Measurements from ENCODE around the gene ZNF107. TPM values are rescaled to one million over a fixed set of nuclear protein-coding genes. Genes with fewer than 3 reads are reported as not detected.

ZNF107 gene
- total and polyA plus RNA-seq, 4 donors: 0.60 to 4.9 (median 1.4) TPM

DNA sequence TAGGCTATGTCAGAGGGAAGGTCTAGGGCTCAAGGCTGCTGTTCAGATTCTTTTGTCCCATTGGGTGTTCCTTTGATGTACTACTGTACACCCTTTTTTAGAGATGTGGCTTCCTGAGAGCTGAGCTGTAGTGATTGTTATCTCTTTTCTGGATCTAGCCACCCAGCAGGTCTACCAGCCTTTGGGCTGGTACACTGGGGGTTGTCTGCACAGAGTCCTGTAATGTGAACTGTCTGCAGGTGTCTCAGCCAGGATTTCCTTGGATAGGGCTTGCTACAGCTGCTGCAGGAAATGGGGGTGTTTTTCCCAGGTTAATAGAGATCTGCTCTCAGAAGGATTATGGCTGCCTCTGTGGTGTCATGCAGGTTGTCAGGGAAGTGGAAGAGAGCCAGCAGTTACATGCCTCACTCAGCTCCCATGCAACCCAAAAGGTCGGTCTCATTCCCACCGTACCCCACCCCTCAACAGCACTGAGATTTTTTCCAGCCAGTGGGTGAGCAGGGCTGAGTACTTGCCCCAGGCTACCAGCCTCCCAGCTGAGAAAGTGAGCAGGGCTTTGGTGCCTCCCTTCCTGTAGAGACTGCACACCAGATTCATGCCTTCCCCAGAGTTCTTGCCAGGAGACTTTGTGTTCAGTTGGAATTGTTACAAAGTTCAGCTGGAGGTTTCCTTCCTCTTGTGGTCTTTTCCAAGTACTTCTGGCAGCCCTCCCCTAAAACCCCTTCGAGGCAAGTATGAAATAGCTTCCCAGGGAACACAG is 63.3 kb downstream of the ZNF107 start:
- 81% methylated on average over 3 of the region's 3 CpGs for WGBS
- H3K4me1 ChIP-seq (ENCODE audit: control insufficient read depth in 4 of 4, insufficient read depth in 4 of 4, low read length in 3 of 4): no peaks in the 10 kb centered on the region
- no peaks in the 10 kb centered on the region for H3K27me3 ChIP-seq (ENCODE audit: control insufficient read depth in 4 of 4, insufficient read depth in 4 of 4, low read length in 3 of 4)
- peaks cover 0 to 8% (median 6%) of the 10 kb centered on the region in 4 donors for H3K9me3 ChIP-seq (ENCODE audit: control insufficient read depth in 4 of 4, low read length in 3 of 4)
- no peak for TF ChIP-seq CTCF (IDR thresholded peaks at IDR 0.05; ENCODE audit: low read depth, low read length, missing input control)
- TF ChIP-seq SP1 (IDR thresholded peaks at IDR 0.05): no peak
- no peak for TF ChIP-seq HNF4A (conservative IDR thresholded peaks at IDR 0.05)
- TF ChIP-seq TAF1 (conservative IDR thresholded peaks at IDR 0.05): no peak
- TF ChIP-seq HNF4G (IDR thresholded peaks at IDR 0.05): no peak
- TF ChIP-seq EGR1 (IDR thresholded peaks at IDR 0.05; ENCODE audit: low read depth in 2 of 2): no peak
- no peak for TF ChIP-seq RXRA (IDR thresholded peaks at IDR 0.05)
- no peak for TF ChIP-seq FOXA1 (IDR thresholded peaks at IDR 0.05)
- TF ChIP-seq, protein P1, sequence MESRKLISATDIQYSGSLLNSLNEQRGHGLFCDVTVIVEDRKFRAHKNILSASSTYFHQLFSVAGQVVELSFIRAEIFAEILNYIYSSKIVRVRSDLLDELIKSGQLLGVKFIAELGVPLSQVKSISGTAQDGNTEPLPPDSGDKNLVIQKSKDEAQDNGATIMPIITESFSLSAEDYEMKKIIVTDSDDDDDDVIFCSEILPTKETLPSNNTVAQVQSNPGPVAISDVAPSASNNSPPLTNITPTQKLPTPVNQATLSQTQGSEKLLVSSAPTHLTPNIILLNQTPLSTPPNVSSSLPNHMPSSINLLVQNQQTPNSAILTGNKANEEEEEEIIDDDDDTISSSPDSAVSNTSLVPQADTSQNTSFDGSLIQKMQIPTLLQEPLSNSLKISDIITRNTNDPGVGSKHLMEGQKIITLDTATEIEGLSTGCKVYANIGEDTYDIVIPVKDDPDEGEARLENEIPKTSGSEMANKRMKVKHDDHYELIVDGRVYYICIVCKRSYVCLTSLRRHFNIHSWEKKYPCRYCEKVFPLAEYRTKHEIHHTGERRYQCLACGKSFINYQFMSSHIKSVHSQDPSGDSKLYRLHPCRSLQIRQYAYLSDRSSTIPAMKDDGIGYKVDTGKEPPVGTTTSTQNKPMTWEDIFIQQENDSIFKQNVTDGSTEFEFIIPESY (IDR thresholded peaks at IDR 0.05): no peak
- TF ChIP-seq GABPA (IDR thresholded peaks at IDR 0.05 in 1 of 2, conservative IDR thresholded peaks at IDR 0.05 in 1 of 2): no peak
- TF ChIP-seq YY1 (IDR thresholded peaks at IDR 0.05): no peak
- no peak for TF ChIP-seq ATF3 (IDR thresholded peaks at IDR 0.05)
- H3K9ac ChIP-seq (ENCODE audit: low read depth in 1 of 2, low read length in 2 of 2): no peak overlapping the region
- no peak overlapping the region for H3K27ac ChIP-seq (ENCODE audit: low read depth in 1 of 2, low read length in 2 of 2)
- no peak for DNase-seq (ENCODE audit: low spot score)
- H3K4me3 ChIP-seq (ENCODE audit: low read depth in 1 of 3, low read length in 3 of 3): no peak overlapping the region
- H3K36me3 ChIP-seq (ENCODE audit: control insufficient read depth in 4 of 4, insufficient read depth in 3 of 4, low read depth in 1 of 4, low read length in 3 of 4): no peaks in the 10 kb centered on the region

DNA sequence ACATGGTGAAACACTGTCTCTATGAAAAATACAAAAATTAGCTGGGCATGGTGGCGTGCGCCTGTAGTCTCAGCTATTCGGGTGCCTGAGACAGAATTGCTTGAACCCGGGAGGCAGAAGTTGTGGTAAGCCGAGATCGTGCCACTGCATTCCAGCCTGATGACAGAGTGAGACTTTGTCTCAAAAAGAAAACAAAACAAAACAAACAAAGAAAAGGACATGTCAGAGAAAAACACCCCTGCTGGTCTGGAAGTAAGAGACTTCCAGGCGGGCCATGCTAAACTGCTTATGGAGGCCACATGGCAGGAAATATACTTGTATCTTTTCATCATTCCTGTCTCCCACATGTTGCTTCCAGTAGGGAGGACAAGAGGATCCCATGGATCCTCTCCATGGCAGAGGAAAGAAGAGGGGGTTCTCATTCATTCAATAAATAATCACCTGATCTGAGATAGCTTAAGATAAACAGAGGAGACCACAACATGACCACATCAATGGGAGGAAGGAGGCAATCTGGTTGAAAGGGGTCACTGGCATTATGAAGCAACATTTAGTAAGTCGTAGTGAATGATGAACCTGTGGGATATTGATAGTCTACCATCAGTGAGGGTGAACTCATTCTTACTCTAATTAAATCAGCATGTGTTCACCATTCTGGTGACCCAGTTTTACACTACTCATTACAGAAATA is 67.8 kb downstream of the ZNF107 start:
- Histone ChIP-seq H3K27me3 (ENCODE audit: control insufficient read depth in 4 of 4, insufficient read depth in 4 of 4, low read length in 3 of 4) (no peaks in the 10 kb centered on the region), H3K36me3 (ENCODE audit: control insufficient read depth in 4 of 4, insufficient read depth in 3 of 4, low read depth in 1 of 4, low read length in 3 of 4) (no peaks in the 10 kb centered on the region), H3K9ac (ENCODE audit: low read depth in 1 of 2, low read length in 2 of 2) (no peak overlapping the region), H3K4me1 (ENCODE audit: control insufficient read depth in 4 of 4, insufficient read depth in 4 of 4, low read length in 3 of 4) (no peaks in the 10 kb centered on the region), H3K27ac (ENCODE audit: low read depth in 1 of 2, low read length in 2 of 2) (no peak overlapping the region), H3K4me3 (ENCODE audit: low read depth in 1 of 3, low read length in 3 of 3) (no peak overlapping the region), H3K9me3 (ENCODE audit: control insufficient read depth in 4 of 4, low read length in 3 of 4) (peaks cover 0 to 12% (median 7%) of the 10 kb centered on the region in 4 donors)
- 85% methylated on average over 8 of the region's 8 CpGs for WGBS
- no peak for DNase-seq (ENCODE audit: low spot score)
- TF ChIP-seq CTCF (IDR thresholded peaks at IDR 0.05; ENCODE audit: low read depth, low read length, missing input control) (no peak), FOXA2 (IDR thresholded peaks at IDR 0.05) (no peak), GABPA (IDR thresholded peaks at IDR 0.05 in 1 of 2, conservative IDR thresholded peaks at IDR 0.05 in 1 of 2) (no peak), YY1 (IDR thresholded peaks at IDR 0.05) (no peak), RAD21 (IDR thresholded peaks at IDR 0.05) (no peak), NR2F2 (IDR thresholded peaks at IDR 0.05) (no peak), FOXA1 (IDR thresholded peaks at IDR 0.05) (no peak)

All from liver (tissue), 9 donors.